PFSK-1 (cell line): ENCODE data around the gene FAM151A.

Experiments used
- FOXP2 ChIP-seq: optimal IDR thresholded peaks from 2 replicates; pipeline ENCODE3; 2011; ENCODE audit warnings: borderline replicate concordance, control low read depth, inconsistent platforms; ENCODE audit not compliant: insufficient read depth; ENCODE audit errors: extremely low read length, extremely low read depth
- POLR2AphosphoS5 ChIP-seq: IDR thresholded peaks from 2 replicates; pipeline ENCODE4 v1.6.1; 2012; ENCODE audit warnings: low read depth, mild to moderate bottlenecking, control low read depth, low read length, moderate library complexity
- SIN3A ChIP-seq: IDR thresholded peaks from 2 replicates; pipeline ENCODE4 v1.6.1; 2012; ENCODE audit warnings: mild to moderate bottlenecking, low read length, moderate library complexity, borderline replicate concordance; ENCODE audit not compliant: insufficient read depth
- TAF1 ChIP-seq: IDR thresholded peaks from 2 replicates; pipeline ENCODE4 v1.6.1; 2012; ENCODE audit warnings: low read length, control low read depth, borderline replicate concordance; ENCODE audit not compliant: insufficient read depth
- TF ChIP-seq, protein P1 (sequence below), 2 experiments: IDR thresholded peaks; 2 replicates each; pipeline versions ENCODE4 v1.6.1 to v1.8.0; 2011 to 2012; ENCODE audit warnings: low read depth in 2 of 2, low read length in 2 of 2, control low read depth in 1 of 2, inconsistent platforms in 1 of 2, mild to moderate bottlenecking in 1 of 2, moderate library complexity in 1 of 2; ENCODE audit not compliant: insufficient read depth in 1 of 2

FAM151A gene

DNA sequence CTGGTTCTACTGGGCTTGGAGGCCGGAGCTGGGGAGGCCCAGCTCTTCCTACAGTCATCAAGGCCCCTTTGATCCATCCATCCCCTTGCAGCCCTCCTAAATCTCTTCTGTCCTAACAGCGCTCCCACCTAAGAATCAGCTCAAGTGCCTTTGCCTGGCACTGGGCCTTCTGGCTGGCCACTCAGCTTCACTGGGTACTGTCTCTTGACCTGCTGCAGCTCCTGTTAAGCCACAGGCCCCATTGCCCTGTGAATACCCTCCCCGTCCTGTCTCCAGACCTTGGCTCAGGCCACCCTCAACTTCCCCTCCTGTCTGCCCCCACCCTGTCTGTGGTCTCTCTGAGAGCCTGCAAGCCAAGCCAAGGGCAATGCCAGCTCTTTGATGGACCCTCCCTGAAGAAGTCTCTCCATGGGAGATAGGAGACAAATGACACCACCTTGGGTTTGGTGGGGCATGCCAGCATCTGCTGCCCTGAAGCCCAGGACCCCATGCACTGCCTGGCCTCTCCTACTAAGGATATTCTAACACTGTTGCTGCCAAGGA is 27.3 kb downstream of the FAM151A start:
- TF ChIP-seq POLR2AphosphoS5 = no peak
- TF ChIP-seq, protein P1, sequence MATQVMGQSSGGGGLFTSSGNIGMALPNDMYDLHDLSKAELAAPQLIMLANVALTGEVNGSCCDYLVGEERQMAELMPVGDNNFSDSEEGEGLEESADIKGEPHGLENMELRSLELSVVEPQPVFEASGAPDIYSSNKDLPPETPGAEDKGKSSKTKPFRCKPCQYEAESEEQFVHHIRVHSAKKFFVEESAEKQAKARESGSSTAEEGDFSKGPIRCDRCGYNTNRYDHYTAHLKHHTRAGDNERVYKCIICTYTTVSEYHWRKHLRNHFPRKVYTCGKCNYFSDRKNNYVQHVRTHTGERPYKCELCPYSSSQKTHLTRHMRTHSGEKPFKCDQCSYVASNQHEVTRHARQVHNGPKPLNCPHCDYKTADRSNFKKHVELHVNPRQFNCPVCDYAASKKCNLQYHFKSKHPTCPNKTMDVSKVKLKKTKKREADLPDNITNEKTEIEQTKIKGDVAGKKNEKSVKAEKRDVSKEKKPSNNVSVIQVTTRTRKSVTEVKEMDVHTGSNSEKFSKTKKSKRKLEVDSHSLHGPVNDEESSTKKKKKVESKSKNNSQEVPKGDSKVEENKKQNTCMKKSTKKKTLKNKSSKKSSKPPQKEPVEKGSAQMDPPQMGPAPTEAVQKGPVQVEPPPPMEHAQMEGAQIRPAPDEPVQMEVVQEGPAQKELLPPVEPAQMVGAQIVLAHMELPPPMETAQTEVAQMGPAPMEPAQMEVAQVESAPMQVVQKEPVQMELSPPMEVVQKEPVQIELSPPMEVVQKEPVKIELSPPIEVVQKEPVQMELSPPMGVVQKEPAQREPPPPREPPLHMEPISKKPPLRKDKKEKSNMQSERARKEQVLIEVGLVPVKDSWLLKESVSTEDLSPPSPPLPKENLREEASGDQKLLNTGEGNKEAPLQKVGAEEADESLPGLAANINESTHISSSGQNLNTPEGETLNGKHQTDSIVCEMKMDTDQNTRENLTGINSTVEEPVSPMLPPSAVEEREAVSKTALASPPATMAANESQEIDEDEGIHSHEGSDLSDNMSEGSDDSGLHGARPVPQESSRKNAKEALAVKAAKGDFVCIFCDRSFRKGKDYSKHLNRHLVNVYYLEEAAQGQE (IDR thresholded peaks at IDR 0.05; ENCODE audit: insufficient read depth in 1 of 2, low read depth in 2 of 2, low read length in 2 of 2) = no peak
- TF ChIP-seq SIN3A = no peak
- no peak for TF ChIP-seq TAF1
- TF ChIP-seq FOXP2 = no peak

DNA sequence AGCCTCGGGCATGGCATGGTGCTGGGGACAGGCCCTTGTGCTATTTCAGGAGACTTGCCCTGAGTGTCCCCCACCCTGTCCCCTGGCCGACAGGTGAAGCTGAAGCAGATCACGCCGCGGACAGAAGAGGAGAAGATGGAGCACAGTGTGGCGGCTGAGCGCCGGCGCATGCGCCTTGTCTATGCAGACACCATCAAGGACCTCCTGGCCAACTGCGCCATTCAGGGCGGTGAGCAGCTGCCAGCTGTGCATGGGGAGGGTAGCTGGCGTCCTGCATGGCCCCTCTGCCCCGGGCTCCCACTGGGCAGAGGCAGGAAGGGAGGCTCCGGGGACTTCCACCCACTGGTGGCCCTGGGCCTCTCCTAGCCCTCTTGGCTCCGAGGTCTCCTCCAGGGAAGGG is 28.9 kb downstream of the FAM151A start:
- TF ChIP-seq FOXP2 (no peak), SIN3A (no peak)
- TF ChIP-seq, protein P1 (IDR thresholded peaks at IDR 0.05; ENCODE audit: insufficient read depth in 1 of 2, low read depth in 2 of 2, low read length in 2 of 2) = no peak

DNA sequence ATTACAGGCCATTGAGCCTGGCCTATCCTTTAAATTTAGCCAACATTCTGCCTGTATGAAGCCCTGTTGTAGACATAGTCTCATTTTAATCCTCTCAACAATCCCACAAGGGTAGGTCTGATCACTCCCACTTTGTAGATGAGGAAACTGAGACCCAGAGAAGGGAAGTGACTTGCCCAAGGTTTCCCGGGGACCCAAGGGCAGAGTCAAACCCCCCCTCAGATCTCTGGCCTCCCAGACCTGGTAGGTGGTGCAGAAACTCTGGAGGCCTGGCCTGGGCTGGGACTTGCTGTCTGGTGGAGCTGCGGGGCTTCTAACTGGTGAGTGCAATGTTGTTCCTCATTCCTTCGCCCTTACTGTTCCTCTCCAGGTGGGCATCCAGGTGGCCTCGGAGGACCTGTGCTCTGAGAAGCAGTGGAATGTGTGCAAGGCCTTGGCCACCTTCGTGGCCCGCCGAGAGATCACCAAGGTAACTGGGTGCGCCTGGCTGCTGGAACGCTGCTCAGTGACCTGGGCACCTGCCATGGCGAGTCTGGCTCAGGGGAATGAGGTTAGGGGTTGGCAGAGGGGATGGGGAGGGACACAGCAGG is 29.7 kb downstream of the FAM151A start:
- no peak for TF ChIP-seq FOXP2
- no peak for TF ChIP-seq TAF1
- no peak for TF ChIP-seq SIN3A
- TF ChIP-seq, protein P1 (IDR thresholded peaks at IDR 0.05; ENCODE audit: insufficient read depth in 1 of 2, low read depth in 2 of 2, low read length in 2 of 2) = no peak
- no peak for TF ChIP-seq POLR2AphosphoS5

DNA sequence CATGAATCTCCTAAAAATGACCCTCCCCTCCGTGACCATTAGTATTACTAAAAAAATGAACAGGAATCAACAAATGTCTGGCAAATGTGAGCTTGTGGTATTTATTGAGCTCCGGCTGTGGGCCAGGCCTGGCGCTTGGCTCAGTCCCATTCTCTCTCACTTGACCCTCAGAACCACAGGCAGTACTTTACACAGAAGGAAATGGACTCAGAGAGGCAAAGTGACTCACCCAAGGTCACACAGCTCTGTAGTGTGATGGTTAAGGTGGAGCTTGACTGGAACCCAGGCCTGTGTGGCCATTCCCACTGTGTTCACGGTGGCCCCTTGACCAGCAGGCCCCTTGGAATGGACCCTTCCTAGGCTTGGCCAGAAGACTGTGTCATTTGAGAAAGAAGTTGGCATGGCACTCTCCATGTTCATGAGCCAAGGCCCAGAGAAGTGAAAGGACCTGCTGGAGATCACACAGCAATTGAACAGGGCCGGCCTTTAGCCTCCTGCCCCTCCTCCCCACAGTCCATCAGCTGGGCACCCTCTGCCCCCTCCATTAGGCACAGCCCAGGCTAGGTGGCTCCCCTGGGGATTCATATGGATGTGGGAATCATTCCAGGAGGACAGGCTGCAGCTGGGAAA is 32.1 kb downstream of the FAM151A start:
- TF ChIP-seq, protein P1 (IDR thresholded peaks at IDR 0.05; ENCODE audit: insufficient read depth in 1 of 2, low read depth in 2 of 2, low read length in 2 of 2) = no peak
- TF ChIP-seq POLR2AphosphoS5 = no peak
- TF ChIP-seq TAF1 = no peak
- no peak for TF ChIP-seq FOXP2
- no peak for TF ChIP-seq SIN3A

DNA sequence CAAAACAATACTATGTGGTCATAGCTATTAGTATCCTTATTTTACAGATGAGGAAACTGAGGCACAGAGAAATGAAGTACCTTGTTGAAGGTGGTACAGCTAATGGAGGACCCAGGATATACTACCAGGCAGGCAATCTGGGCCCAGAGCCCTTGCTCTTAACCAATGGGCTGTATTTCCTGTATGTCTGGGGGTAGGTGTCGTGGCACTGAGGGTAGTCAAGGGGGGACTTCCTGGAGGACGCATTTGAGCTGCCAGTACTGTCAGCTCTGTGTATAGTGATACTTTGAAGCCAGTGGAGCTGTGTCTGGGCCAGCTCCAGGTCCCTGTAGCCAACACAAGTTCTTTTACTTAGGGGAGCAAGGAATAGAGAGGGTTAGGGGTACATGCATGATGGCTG is 34.9 kb downstream of the FAM151A start:
- TF ChIP-seq POLR2AphosphoS5 (no peak), TAF1 (no peak), FOXP2 (no peak), SIN3A (no peak)
- TF ChIP-seq, protein P1 (IDR thresholded peaks at IDR 0.05; ENCODE audit: insufficient read depth in 1 of 2, low read depth in 2 of 2, low read length in 2 of 2) = no peak
